ENCODE results near the gene REXO4.

DNA sequence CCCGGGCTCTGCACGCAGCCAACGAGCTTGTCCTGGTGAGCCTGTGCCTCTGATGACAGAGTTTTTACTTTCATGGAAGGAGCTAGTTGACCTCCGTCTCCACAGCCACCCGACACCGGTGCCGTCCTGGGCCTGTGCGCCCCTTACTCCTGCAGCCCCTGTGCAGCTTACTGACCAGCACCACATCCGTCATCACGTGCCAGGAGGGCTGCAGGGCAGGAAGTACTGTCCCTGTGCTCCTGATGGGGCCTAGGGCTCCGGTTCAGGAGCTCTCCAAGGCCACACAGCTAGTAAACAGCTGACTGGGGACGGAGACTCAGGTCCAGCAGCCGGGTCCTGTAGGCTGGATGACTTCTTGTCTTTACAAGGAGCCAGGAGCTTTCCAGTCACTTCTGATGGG lies 31.5 kb downstream of the REXO4 start:
- TF ChIP-seq, protein P1, sequence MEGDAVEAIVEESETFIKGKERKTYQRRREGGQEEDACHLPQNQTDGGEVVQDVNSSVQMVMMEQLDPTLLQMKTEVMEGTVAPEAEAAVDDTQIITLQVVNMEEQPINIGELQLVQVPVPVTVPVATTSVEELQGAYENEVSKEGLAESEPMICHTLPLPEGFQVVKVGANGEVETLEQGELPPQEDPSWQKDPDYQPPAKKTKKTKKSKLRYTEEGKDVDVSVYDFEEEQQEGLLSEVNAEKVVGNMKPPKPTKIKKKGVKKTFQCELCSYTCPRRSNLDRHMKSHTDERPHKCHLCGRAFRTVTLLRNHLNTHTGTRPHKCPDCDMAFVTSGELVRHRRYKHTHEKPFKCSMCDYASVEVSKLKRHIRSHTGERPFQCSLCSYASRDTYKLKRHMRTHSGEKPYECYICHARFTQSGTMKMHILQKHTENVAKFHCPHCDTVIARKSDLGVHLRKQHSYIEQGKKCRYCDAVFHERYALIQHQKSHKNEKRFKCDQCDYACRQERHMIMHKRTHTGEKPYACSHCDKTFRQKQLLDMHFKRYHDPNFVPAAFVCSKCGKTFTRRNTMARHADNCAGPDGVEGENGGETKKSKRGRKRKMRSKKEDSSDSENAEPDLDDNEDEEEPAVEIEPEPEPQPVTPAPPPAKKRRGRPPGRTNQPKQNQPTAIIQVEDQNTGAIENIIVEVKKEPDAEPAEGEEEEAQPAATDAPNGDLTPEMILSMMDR (conservative IDR thresholded peaks at IDR 0.05; ENCODE audit: low read length): no peak
- TF ChIP-seq EZH2phosphoT487 (IDR thresholded peaks at IDR 0.05; ENCODE audit: borderline replicate concordance): no peak
